Duodenal mucosa (tissue), 2 donors: ENCODE measurements around the gene UNC45A.
A peak's percentile ranks its signal among the peaks of the same experiment; 100 is the strongest.

Experiments used
- H3K27ac ChIP-seq: one replicate; pipeline ENCODE4 v1.7.0; 2013; ENCODE audit warnings: low read depth, low read length
- H3K27me3 ChIP-seq, 2 donors: one replicate each; pipeline ENCODE4 v1.7.0; 2013; ENCODE audit warnings: low read length in 2 of 2, control low read depth in 1 of 2; ENCODE audit not compliant: insufficient read depth in 2 of 2, control insufficient read depth in 1 of 2
- H3K36me3 ChIP-seq, 2 donors: one replicate each; pipeline ENCODE4 v1.7.0; 2013; ENCODE audit warnings: low read length in 2 of 2, control low read depth in 1 of 2; ENCODE audit not compliant: insufficient read depth in 2 of 2, control insufficient read depth in 1 of 2
- H3K4me1 ChIP-seq, 2 donors: one replicate each; pipeline ENCODE4 v1.7.0; 2013; ENCODE audit warnings: low read length in 2 of 2, control low read depth in 1 of 2; ENCODE audit not compliant: insufficient read depth in 2 of 2, control insufficient read depth in 1 of 2
- H3K4me3 ChIP-seq, 2 donors: one replicate each; pipeline ENCODE4 v1.7.0; 2013; ENCODE audit warnings: low read length in 2 of 2, low read depth in 1 of 2
- H3K9ac ChIP-seq, 2 donors: one replicate each; pipeline ENCODE4 v1.7.0; 2013; ENCODE audit warnings: low read length in 2 of 2, low read depth in 1 of 2
- H3K9me3 ChIP-seq, 2 donors: one replicate each; pipeline ENCODE4 v1.7.0; 2013; ENCODE audit warnings: low read length in 2 of 2, control low read depth in 1 of 2; ENCODE audit not compliant: control insufficient read depth in 1 of 2

UNC45A gene, protein sequence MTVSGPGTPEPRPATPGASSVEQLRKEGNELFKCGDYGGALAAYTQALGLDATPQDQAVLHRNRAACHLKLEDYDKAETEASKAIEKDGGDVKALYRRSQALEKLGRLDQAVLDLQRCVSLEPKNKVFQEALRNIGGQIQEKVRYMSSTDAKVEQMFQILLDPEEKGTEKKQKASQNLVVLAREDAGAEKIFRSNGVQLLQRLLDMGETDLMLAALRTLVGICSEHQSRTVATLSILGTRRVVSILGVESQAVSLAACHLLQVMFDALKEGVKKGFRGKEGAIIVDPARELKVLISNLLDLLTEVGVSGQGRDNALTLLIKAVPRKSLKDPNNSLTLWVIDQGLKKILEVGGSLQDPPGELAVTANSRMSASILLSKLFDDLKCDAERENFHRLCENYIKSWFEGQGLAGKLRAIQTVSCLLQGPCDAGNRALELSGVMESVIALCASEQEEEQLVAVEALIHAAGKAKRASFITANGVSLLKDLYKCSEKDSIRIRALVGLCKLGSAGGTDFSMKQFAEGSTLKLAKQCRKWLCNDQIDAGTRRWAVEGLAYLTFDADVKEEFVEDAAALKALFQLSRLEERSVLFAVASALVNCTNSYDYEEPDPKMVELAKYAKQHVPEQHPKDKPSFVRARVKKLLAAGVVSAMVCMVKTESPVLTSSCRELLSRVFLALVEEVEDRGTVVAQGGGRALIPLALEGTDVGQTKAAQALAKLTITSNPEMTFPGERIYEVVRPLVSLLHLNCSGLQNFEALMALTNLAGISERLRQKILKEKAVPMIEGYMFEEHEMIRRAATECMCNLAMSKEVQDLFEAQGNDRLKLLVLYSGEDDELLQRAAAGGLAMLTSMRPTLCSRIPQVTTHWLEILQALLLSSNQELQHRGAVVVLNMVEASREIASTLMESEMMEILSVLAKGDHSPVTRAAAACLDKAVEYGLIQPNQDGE

DNA sequence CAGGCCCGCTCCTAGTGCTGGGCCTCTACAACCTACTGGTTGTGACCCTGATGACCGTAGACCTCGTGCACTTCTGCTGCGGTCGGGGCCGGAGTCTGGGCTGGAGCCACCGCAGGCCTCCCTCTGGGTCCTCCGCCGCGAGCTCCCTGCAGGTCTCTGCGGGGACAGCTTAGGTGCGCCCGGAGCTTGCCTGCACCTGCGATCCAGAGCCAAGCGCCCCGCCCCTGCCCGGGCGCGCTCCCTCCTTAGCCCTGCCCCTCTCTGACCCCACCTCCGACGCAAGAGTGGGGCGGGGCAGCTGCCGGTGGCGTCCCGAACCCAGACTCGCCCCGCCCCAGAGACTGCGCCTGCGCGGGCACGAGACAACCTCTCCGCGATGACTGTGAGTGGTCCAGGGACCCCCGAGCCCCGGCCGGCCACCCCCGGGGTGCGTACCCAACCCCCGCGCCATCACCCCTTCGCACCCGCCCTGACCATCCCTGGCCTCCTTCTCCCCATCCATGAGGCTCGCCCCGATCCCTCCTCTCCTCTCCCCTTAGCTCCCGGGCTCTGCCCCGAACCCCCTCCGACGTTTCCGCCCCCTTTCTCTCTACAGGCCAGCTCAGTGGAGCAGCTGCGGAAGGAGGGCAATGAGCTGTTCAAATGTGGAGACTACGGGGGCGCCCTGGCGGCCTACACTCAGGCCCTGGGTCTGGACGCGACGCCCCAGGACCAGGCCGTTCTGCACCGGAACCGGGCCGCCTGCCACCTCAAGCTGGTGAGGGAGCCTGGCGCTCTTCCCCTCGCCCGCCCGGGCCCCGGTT is at the start of gene UNC45A:
TSS of gene UNC45A (plus strand) at position 337 of the 803 bp plus-strand sequence. CDS start at position 377, 40 bp downstream.
- Histone ChIP-seq H3K9ac (peak within 1 kb of the TSS; percentile 89 to 93), H3K36me3 (peaks cover 14 to 18% of the 10 kb centered on the region in 2 donors), H3K27me3 (no peaks in the 10 kb centered on the region), H3K27ac (peak within 1 kb of the TSS; percentile 71), H3K4me1 (peaks cover 37 to 43% of the 10 kb centered on the region in 2 donors), H3K4me3 (peak within 1 kb of the TSS; percentile 80 to 82), H3K9me3 (no peaks in the 10 kb centered on the region)

DNA sequence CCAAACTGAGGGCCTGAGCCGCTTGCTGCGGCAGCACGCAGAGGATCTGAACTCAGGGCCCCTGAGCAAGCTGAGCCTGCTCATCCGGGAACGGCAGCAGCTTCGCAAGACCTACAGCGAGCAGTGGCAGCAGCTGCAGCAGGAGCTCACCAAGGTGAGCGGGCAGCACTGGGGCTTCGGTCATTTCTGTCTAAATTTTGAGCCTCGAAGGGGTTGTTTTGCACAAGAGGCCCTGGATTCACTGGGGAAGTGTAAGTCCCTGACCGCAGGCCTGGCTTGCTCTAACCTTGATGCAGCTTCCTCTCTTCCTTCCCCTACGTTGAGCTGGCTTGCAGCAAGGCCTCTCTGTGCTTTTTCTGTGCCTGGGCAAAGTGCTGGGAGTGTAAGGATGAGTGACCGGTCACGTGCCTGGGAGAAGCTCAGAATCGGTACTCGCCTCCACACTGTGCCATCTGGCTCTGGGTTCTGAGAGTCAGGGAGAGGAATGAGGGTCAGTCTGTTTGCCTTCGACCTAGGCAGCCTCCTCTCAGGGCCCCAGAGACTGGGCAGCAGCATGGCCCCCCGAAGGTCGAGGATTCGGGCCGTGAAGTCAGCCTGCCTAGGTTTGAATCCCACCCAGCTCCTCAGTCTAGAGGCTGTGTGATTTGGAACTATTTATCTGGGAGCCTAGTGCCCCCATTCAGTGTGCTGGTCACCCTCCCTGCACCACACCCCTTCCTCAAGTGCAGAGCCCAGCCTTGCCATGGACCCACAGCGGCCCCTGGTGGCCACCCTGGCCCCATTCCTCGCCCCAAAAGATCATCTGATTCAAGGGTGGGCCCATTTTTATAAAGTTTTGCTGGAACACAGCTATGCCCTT is 49.4 kb upstream of the UNC45A start:
- Histone ChIP-seq H3K4me3 (peak overlapping the region; percentile 50 to 66), H3K36me3 (peaks cover 8 to 24% of the 10 kb centered on the region in 2 donors), H3K9me3 (no peaks in the 10 kb centered on the region), H3K4me1 (peaks cover 18 to 32% of the 10 kb centered on the region in 2 donors), H3K27me3 (no peaks in the 10 kb centered on the region), H3K27ac (peak overlapping the region; percentile 27), H3K9ac (peak overlapping the region; percentile 57 to 77)

DNA sequence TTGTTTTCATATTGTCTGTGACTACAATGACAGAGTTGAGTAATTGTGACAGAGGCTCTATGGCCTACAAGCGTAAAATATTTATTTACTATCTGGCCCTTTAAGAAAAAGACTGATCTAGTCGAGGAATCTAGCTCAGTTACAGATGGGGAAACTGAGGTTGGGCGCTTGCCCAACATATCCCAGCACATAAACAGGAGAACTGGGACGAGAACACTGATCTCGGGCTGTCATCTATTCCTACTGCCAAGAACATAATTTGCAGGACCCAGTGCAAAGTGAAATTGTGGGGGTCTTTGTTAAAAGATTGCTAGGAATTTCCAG is 48.8 kb upstream of the UNC45A start:
- H3K9ac ChIP-seq, result peak overlapping the region in 1 of 2 donors; percentile 77
- peaks cover 10 to 19% of the 10 kb centered on the region in 2 donors for H3K36me3 ChIP-seq
- no peaks in the 10 kb centered on the region for H3K27me3 ChIP-seq
- no peak overlapping the region for H3K4me3 ChIP-seq
- H3K27ac ChIP-seq, result no peak overlapping the region
- H3K4me1 ChIP-seq, result peaks cover 18 to 32% of the 10 kb centered on the region in 2 donors
- H3K9me3 ChIP-seq, result no peaks in the 10 kb centered on the region

DNA sequence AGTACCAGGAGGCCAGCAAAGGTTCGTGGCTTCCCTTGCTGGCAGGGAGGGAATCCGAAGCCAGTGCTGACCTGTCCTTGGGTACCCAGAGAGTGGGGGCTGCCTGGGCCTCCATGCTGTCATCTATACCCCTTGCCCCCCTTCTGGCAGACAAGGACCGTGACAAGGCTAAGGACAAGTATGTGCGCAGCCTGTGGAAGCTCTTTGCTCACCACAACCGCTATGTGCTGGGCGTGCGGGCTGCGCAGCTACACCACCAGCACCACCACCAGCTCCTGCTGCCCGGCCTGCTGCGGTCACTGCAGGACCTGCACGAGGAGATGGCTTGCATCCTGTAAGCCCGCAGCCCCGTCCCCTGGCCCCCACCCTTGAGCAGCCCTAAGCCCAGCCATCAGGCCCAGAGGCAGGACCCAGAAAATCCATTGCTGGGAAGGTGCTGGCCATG is 48.0 kb upstream of the UNC45A start:
- H3K27me3 ChIP-seq, result no peaks in the 10 kb centered on the region
- H3K9me3 ChIP-seq, result no peaks in the 10 kb centered on the region
- H3K27ac ChIP-seq, result no peak overlapping the region
- peaks cover 18 to 32% of the 10 kb centered on the region in 2 donors for H3K4me1 ChIP-seq
- no peak overlapping the region for H3K4me3 ChIP-seq
- no peak overlapping the region for H3K9ac ChIP-seq
- H3K36me3 ChIP-seq, result peaks cover 7 to 17% of the 10 kb centered on the region in 2 donors

DNA sequence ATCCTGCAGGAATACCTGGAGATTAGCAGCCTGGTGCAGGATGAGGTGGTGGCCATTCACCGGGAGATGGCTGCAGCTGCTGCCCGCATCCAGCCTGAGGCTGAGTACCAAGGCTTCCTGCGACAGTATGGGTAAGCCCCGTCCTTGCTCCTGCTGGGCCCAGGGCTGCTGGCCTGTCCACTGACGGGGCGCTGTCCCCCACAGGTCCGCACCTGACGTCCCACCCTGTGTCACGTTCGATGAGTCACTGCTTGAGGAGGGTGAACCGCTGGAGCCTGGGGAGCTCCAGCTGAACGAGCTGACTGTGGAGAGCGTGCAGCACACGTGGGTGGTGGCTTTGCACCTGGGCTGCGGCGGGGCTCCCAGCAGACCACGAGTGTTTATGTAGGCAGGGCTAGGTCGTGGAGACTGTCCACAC is 45.8 kb upstream of the UNC45A start:
- Histone ChIP-seq H3K36me3 (peaks cover 6 to 31% of the 10 kb centered on the region in 2 donors), H3K27ac (no peak overlapping the region), H3K9ac (no peak overlapping the region), H3K4me1 (peaks cover 7 to 22% of the 10 kb centered on the region in 2 donors), H3K4me3 (no peak overlapping the region), H3K27me3 (no peaks in the 10 kb centered on the region), H3K9me3 (no peaks in the 10 kb centered on the region)

DNA sequence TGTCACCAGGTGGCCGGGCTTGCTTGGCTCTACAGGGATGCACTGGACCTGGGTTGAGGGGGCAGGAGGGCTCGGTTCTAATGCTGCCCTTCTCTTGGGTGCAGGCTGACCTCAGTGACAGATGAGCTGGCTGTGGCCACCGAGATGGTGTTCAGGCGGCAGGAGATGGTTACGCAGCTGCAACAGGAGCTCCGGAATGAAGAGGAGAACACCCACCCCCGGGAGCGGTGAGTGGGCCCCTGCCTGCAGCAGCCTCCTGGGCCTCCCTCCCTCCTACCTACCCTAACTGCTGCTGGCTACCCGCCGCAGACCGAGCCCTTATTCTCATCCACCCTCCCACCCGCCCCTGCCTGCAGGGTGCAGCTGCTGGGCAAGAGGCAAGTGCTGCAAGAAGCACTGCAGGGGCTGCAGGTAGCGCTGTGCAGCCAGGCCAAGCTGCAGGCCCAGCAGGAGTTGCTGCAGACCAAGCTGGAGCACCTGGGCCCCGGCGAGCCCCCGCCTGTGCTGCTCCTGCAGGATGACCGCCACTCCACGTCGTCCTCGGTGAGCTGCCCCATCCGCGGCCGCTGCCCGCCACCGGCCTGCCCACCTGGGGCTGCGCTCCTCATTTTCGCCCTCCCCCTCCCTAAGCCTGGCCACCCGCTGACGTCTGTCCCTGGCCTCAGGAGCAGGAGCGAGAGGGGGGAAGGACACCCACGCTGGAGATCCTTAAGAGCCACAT is 45.2 kb upstream of the UNC45A start:
- Histone ChIP-seq H3K4me3 (no peak overlapping the region), H3K36me3 (peaks cover 6 to 31% of the 10 kb centered on the region in 2 donors), H3K9ac (no peak overlapping the region), H3K9me3 (no peaks in the 10 kb centered on the region), H3K27me3 (no peaks in the 10 kb centered on the region), H3K27ac (no peak overlapping the region), H3K4me1 (peaks cover 7 to 17% of the 10 kb centered on the region in 2 donors)

DNA sequence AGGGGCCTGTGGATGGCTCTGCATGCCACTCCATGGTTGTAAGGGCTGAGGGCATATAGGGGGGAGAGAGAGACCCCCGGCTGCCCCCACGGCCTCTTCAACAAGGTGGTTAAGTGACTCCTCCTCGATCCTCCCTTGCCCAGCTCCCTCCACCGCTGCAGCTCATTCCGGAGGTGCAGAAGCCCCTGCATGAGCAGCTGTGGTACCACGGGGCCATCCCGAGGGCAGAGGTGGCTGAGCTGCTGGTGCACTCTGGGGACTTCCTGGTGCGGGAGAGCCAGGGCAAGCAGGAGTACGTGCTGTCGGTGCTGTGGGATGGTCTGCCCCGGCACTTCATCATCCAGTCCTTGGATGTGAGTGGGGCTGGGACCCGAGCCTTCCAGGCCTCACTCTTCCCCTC is 44.2 kb upstream of the UNC45A start:
- H3K36me3 ChIP-seq, result peaks cover 6 to 37% of the 10 kb centered on the region in 2 donors
- no peak overlapping the region for H3K9ac ChIP-seq
- H3K9me3 ChIP-seq, result no peaks in the 10 kb centered on the region
- H3K4me3 ChIP-seq, result no peak overlapping the region
- H3K27ac ChIP-seq, result no peak overlapping the region
- H3K27me3 ChIP-seq, result no peaks in the 10 kb centered on the region
- H3K4me1 ChIP-seq, result peaks cover under 1 to 9% of the 10 kb centered on the region in 2 donors

DNA sequence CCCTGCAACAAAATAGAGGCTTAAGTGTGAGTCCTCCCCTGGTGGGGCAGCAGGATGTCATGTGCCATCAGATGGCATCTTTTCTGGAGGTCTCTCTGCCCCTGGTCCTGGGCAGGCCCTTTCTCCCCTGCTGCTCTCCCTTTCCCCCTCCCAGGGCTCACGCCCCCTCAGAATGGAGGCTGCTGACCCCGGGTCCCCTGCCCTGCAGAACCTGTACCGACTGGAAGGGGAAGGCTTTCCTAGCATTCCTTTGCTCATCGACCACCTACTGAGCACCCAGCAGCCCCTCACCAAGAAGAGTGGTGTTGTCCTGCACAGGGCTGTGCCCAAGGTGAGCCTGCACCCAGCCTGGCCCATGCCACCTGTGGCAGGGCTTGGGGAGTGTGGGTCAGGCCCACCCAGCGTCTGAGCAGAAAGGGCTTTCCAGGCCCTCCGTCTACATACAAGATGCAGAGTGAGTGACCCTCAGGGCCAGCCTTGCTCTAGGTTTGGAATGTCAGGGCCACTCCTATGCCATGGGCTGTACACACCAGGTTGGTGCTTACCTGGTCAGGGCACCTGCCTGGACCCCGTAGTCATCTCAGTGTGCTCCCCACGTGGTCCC is 43.6 kb upstream of the UNC45A start:
- Histone ChIP-seq H3K9me3 (no peaks in the 10 kb centered on the region), H3K9ac (no peak overlapping the region), H3K4me1 (peaks cover 0 to 3% of the 10 kb centered on the region in 2 donors), H3K27ac (no peak overlapping the region), H3K36me3 (peaks cover 6 to 37% of the 10 kb centered on the region in 2 donors), H3K4me3 (no peak overlapping the region), H3K27me3 (no peaks in the 10 kb centered on the region)
